K562 (cell line): ENCODE results near the gene CRADD. TPM values are rescaled to one million over a fixed set of nuclear protein-coding genes. Genes with fewer than 3 reads are reported as not detected.

Source experiments
- ATAC-seq: fragments of 200-7000 bp; cut with Tn5 transposase; 3 replicates; pipeline ENCODE4 v1.9.1; 2020; ENCODE audit warnings: moderate library complexity
- BruUV-seq: library from RNA; stranded (reverse); fragments of 400-500 nt; replicated peaks from 2 replicates; lab custom pipeline; 2021; lab: Mats Ljungman, UMichigan
- CTCF ChIA-PET: fragments of 300-600 bp; formaldehyde crosslinking; extraction: SDS; loops from one replicate; lab custom pipeline; 2021; ENCODE audit warnings: low intra/inter-chr PET ratio; lab: Yijun Ruan, JAX
- POLR2A ChIA-PET: fragments of 300-600, 350-650 bp; sonication (Branson Sonifier 250); formaldehyde crosslinking; extraction: SDS; loops from one replicate; lab custom pipeline; 2021; ENCODE audit warnings: antibody characterized with exemption, inconsistent platforms; lab: Yijun Ruan, JAX
- DNase-seq, 4 experiments: peaks; one replicate each; pipeline versions ENCODE4 v3.0.0 to v3.0.0-alpha.2; 2011 to 2018; ENCODE audit warnings: low spot score in 3 of 4, mixed read lengths in 3 of 4; ENCODE audit errors: extremely low read depth in 1 of 4
- FAIRE-seq: peaks from 2 replicates; lab custom pipeline; 2011; peaks lifted over from hg19 to GRCh38; lab: Jason Lieb, UNC
- H2AFZ ChIP-seq: 2 replicates; pipeline ENCODE4 v1.6.0; 2011; ENCODE audit warnings: low read depth, low read length, control low read depth, inconsistent platforms
- H3K27ac ChIP-seq: fragments of 200-600 bp; 3 replicates; pipeline ENCODE4 v1.8.0; 2011; ENCODE audit warnings: low read depth, mild to moderate bottlenecking, control low read depth, inconsistent platforms, low read length, moderate library complexity, mixed read lengths; ENCODE audit errors: extremely low read depth
- H3K27me3 ChIP-seq, 2 experiments: fragments of 300-600 bp in 1 of 2; 2 replicates in 1 of 2; 3 replicates in 1 of 2; pipeline versions ENCODE4 v1.6.0 to v1.8.0; 2011; ENCODE audit warnings: inconsistent platforms in 2 of 2, low read length in 2 of 2, mild to moderate bottlenecking in 1 of 2, mixed read lengths in 1 of 2, moderate library complexity in 1 of 2; ENCODE audit not compliant: control insufficient read depth in 2 of 2, insufficient read depth in 2 of 2
- H3K36me3 ChIP-seq: fragments of 300-600 bp; 3 replicates; pipeline ENCODE4 v1.8.0; 2011; ENCODE audit warnings: mild to moderate bottlenecking, low read length, inconsistent platforms; ENCODE audit not compliant: control insufficient read depth, insufficient read depth
- H3K4me1 ChIP-seq, 2 experiments: fragments of 200-600 bp in 1 of 2; replicated peaks in 1 of 2; 2 replicates in 1 of 2; 3 replicates in 1 of 2; pipeline versions ENCODE4 v1.5.1 to v1.8.0; 2011; ENCODE audit warnings: inconsistent platforms in 2 of 2, low read length in 2 of 2, mild to moderate bottlenecking in 1 of 2, mixed read lengths in 1 of 2, moderate library complexity in 1 of 2; ENCODE audit not compliant: control insufficient read depth in 2 of 2, insufficient read depth in 2 of 2
- H3K4me2 ChIP-seq: 2 replicates; pipeline ENCODE4 v1.6.1; 2011; ENCODE audit warnings: low read length, control low read depth, inconsistent platforms, mixed read lengths; ENCODE audit not compliant: insufficient read depth
- H3K4me3 ChIP-seq: fragments of 200-600 bp; sonication (generic), shearing (Covaris generic); 2 replicates; pipeline ENCODE4 v1.5.1; 2016; ENCODE audit warnings: control low read depth, inconsistent platforms
- H3K79me2 ChIP-seq: fragments of 200-600 bp; 3 replicates; pipeline ENCODE4 v1.8.0; 2011; ENCODE audit warnings: low read length, inconsistent platforms; ENCODE audit not compliant: control insufficient read depth, insufficient read depth
- H3K9ac ChIP-seq, 2 experiments: 2 replicates each; pipeline versions ENCODE4 v1.6.0 to v1.6.1; 2011; ENCODE audit warnings: low read depth in 2 of 2, low read length in 2 of 2, control low read depth in 1 of 2, inconsistent platforms in 1 of 2, mild to moderate bottlenecking in 1 of 2, mixed read lengths in 1 of 2; ENCODE audit not compliant: insufficient read depth in 1 of 2
- H3K9me1 ChIP-seq: one replicate; pipeline ENCODE4 v1.6.0; 2011; ENCODE audit warnings: inconsistent platforms, mild to moderate bottlenecking, low read length, moderate library complexity; ENCODE audit not compliant: control insufficient read depth, insufficient read depth
- H3K9me3 ChIP-seq: replicated peaks from 2 replicates; pipeline ENCODE4 v1.5.1; 2011; ENCODE audit warnings: low read depth, low read length, inconsistent platforms; ENCODE audit not compliant: control insufficient read depth, insufficient read depth
- H4K20me1 ChIP-seq: replicated peaks from 2 replicates; pipeline ENCODE4 v1.6.1; 2011; ENCODE audit warnings: low read length, inconsistent platforms, mixed read lengths; ENCODE audit not compliant: control insufficient read depth, insufficient read depth
- CBFA2T3 ChIP-seq: fragments of 450-650 bp; IDR thresholded peaks from 2 replicates; pipeline ENCODE4 v1.6.1; 2017
- CHD1 ChIP-seq: fragments of 200-600 bp; sonication (generic); IDR thresholded peaks from one replicate; pipeline ENCODE4 v1.6.1; 2012; ENCODE audit warnings: mild to moderate bottlenecking, moderate library complexity, low read length, inconsistent platforms
- MCM2 ChIP-seq: fragments of 450-650 bp; IDR thresholded peaks from 2 replicates; pipeline ENCODE4 v1.6.1; 2017; ENCODE audit warnings: low read depth, mild to moderate bottlenecking
- PHB2 ChIP-seq: fragments of 450-650 bp; IDR thresholded peaks from 2 replicates; pipeline ENCODE4 v1.6.1; 2017; ENCODE audit warnings: low read depth
- TBP ChIP-seq: optimal IDR thresholded peaks from 2 replicates; pipeline ENCODE3; 2011; ENCODE audit warnings: low read depth, low read length, improper control_type of control experiment
- ZC3H8 ChIP-seq: fragments of 450-650 bp; IDR thresholded peaks from 2 replicates; pipeline ENCODE4 v1.6.1; 2017
- ZKSCAN8 ChIP-seq: fragments of 200-800 bp; sonication (Bioruptor generic); IDR thresholded peaks from 2 replicates; pipeline ENCODE4 v1.6.1; 2016; ENCODE audit warnings: missing genetic modification characterization, missing compliant biosample characterization
- ZNF253 ChIP-seq: fragments of 250-450 bp; sonication (Bioruptor Pico); conservative IDR thresholded peaks from 2 replicates; pipeline ENCODE4 v1.6.1; 2021; ENCODE audit warnings: mild to moderate bottlenecking
- ZNF699 ChIP-seq: fragments of 250-450 bp; sonication (Bioruptor Pico); IDR thresholded peaks from 2 replicates; pipeline ENCODE4 v1.8.0; 2021; ENCODE audit warnings: mild to moderate bottlenecking, moderate library complexity; ENCODE audit not compliant: insufficient replicate concordance
- WGBS: fragments of 100-300 bp; shearing (Covaris generic); methylation state at CpG from one replicate; pipeline ENCODE4 v1.1.6; 2016; ENCODE audit warnings: low coverage, mixed read lengths; ENCODE audit not compliant: insufficient coverage; ENCODE audit errors: missing lambda C conversion rate; 5-methylcytosine and 5-hydroxymethylcytosine counted together
- in situ Hi-C: fragments of 300-500 bp; cut with MboI; formaldehyde crosslinking; loops from 4 replicates; pipeline ENCODE4 v1.15.0; 2018; ENCODE audit warnings: inconsistent platforms, mixed read lengths
- intact Hi-C: fragments of 100-400 bp; cut with micrococcal nuclease; formaldehyde crosslinking; loops from 2 replicates; pipeline ENCODE4 v1.14.2; 2022
- polyA plus RNA-seq, 8 experiments: library from polyadenylated mRNA; depleted of rRNA in 4 of 8; stranded (reverse) in 5 of 8; unstranded in 3 of 8; fragments of >200 nt; fragmentation: Nextera tagmentation in 2 of 8; fragmentation: Illumina TruSeq in 1 of 8; extraction: Ambion mirVana in 2 of 8; extraction: Trizol in 1 of 8; gene quantifications; 2 replicates each; pipeline versions ENCODE4 v1.2.1 to v1.2.3, GENCODE V29; 2011 to 2014; ENCODE audit warnings: inconsistent platforms in 1 of 8, missing spikeins in 1 of 8
- total RNA-seq, 7 experiments: library from RNA; depleted of rRNA in 6 of 7; stranded (reverse); fragments of >200 nt in 6 of 7; fragmentation: Illumina TruSeq in 2 of 7; extraction: Trizol in 2 of 7; gene quantifications; 2 replicates each; pipeline versions ENCODE4 v1.2.1 to v1.2.3, GENCODE V29; 2011 to 2021; ENCODE audit warnings: low replicate concordance in 1 of 7
- TF ChIP-seq, protein P1 (sequence below): fragments of 450-650 bp; IDR thresholded peaks from 2 replicates; pipeline ENCODE4 v1.6.1; 2018; ENCODE audit warnings: mild to moderate bottlenecking, low read depth; ENCODE audit not compliant: partially characterized antibody
- TF ChIP-seq, protein P2 (sequence below): fragments of 250-450 bp; sonication (Bioruptor Pico); IDR thresholded peaks from 2 replicates; pipeline ENCODE4 v1.8.0; 2021; ENCODE audit warnings: mild to moderate bottlenecking, moderate library complexity
- TF ChIP-seq, protein P3 (sequence below), 2 experiments: fragments of 450-650 bp; conservative IDR thresholded peaks; 2 replicates each; pipeline ENCODE4 v1.6.1; 2017; ENCODE audit warnings: mild to moderate bottlenecking in 2 of 2, moderate library complexity in 2 of 2

The CRADD gene
- total and polyA plus RNA-seq, 9 of the 15 experiments (the other 6 are each of a cell fraction or from before 2014, with no cell fraction given): 20.5 to 41.1 (median 25.9) TPM

DNA sequence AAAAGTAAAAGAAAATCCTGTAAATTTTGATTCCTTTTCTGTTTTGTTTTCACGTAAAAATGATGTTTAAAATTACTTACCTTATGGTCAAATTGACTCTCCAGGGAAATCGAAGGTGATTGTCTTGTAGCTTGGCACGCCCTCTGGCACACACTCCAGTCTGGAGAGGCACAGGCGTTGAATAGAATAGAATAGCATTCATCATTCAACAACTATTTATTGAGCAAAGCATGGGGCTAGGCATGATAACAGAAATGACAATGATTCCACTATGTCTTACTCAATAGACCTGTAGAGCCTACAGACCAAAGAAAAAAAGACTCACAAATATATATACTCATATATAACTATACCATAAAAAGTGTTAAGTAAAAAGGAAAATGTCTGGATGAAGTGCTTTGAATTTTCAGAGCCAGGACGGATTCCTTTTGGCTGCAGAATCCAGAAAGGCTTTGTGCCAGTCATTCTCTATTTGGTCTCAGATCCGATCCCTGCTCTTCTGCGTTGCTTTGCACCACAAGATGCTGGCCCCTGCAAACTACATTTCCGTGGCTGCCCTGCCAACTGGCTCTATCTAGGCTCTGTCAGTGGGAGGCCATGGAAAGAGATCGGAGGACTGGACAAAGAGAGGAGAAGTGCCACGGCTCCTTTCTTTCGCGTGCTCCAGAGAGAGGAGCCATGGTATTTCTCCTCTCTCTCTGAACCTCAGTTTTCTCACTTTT lies 231.8 kb downstream of the CRADD start (continued):
- no peak for TF ChIP-seq TBP
- TF ChIP-seq, protein P1, sequence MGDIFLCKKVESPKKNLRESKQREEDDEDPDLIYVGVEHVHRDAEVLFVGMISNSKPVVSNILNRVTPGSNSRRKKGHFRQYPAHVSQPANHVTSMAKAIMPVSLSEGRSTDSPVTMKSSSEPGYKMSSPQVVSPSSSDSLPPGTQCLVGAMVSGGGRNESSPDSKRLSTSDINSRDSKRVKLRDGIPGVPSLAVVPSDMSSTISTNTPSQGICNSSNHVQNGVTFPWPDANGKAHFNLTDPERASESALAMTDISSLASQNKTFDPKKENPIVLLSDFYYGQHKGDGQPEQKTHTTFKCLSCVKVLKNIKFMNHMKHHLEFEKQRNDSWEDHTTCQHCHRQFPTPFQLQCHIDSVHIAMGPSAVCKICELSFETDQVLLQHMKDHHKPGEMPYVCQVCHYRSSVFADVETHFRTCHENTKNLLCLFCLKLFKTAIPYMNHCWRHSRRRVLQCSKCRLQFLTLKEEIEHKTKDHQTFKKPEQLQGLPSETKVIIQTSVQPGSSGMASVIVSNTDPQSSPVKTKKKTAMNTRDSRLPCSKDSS: no peak
- TF ChIP-seq ZNF699 (CRISPR knock-in tag): no peak
- TF ChIP-seq MCM2: no peak
- TF ChIP-seq, protein P2, sequence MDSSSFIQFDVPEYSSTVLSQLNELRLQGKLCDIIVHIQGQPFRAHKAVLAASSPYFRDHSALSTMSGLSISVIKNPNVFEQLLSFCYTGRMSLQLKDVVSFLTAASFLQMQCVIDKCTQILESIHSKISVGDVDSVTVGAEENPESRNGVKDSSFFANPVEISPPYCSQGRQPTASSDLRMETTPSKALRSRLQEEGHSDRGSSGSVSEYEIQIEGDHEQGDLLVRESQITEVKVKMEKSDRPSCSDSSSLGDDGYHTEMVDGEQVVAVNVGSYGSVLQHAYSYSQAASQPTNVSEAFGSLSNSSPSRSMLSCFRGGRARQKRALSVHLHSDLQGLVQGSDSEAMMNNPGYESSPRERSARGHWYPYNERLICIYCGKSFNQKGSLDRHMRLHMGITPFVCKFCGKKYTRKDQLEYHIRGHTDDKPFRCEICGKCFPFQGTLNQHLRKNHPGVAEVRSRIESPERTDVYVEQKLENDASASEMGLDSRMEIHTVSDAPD (CRISPR knock-in tag): no peak

- H2AFZ ChIP-seq: no peak overlapping the region
- ATAC-seq (no peak), DNase-seq (no peak), FAIRE-seq (no peak)
- H3K79me2 ChIP-seq: no peaks in the 10 kb centered on the region
- no TSS peak for BruUV-seq
- 95% methylated on average over 1 of the region's 1 CpG for WGBS
- no peak overlapping the region for H3K9ac ChIP-seq
- no peak overlapping the region for H3K4me3 ChIP-seq
- no peaks in the 10 kb centered on the region for H4K20me1 ChIP-seq
- H3K27ac ChIP-seq: no peak overlapping the region
- H3K27me3 ChIP-seq: no peaks in the 10 kb centered on the region
- intact Hi-C loops (no loop called here), in situ Hi-C loops (no loop called here)
- H3K9me3 ChIP-seq: no peaks in the 10 kb centered on the region
- ChIA-PET POLR2A (interaction anchor here (1.0 to 2.2 kb wide), 2 partner anchors 11 to 22 kb away, joined by 3 to 7 read pairs; no protein-coding TSS in a partner anchor), CTCF (no interaction called here)
- peaks cover 0 to 18% of the 10 kb centered on the region in 2 experiments; a peak in 2 of 5 replicates for H3K4me1 ChIP-seq
- no peak overlapping the region for H3K4me2 ChIP-seq
- H3K9me1 ChIP-seq: no peaks in the 10 kb centered on the region
- TF ChIP-seq PHB2: no peak
- TF ChIP-seq CBFA2T3: no peak
- TF ChIP-seq, protein P3, sequence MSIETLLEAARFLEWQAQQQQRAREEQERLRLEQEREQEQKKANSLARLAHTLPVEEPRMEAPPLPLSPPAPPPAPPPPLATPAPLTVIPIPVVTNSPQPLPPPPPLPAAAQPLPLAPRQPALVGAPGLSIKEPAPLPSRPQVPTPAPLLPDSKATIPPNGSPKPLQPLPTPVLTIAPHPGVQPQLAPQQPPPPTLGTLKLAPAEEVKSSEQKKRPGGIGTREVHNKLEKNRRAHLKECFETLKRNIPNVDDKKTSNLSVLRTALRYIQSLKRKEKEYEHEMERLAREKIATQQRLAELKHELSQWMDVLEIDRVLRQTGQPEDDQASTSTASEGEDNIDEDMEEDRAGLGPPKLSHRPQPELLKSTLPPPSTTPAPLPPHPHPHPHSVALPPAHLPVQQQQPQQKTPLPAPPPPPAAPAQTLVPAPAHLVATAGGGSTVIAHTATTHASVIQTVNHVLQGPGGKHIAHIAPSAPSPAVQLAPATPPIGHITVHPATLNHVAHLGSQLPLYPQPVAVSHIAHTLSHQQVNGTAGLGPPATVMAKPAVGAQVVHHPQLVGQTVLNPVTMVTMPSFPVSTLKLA (conservative IDR thresholded peaks at IDR 0.05): no peak
- no peak for TF ChIP-seq ZKSCAN8 (CRISPR knock-in tag)
- TF ChIP-seq ZNF253: no peak
- no peak for TF ChIP-seq ZC3H8
- no peak for TF ChIP-seq CHD1
- no peaks in the 10 kb centered on the region for H3K36me3 ChIP-seq
Observed at GRCh38 chr12:93911396-93911795, 234.2 kb downstream of the CRADD start.
